GM21723 (cell line): ENCODE data around the gene EXOC2.

Source experiments
- ATAC-seq: cut with Tn5 transposase; IDR thresholded peaks from one replicate; pipeline ENCODE4 v1.9.1; 2021; ENCODE audit warnings: mild to moderate bottlenecking, moderate library complexity; ENCODE audit not compliant: unreplicated experiment

The EXOC2 gene

GRCh38 chr6:449486-450419 lies 243.2 kb downstream of the EXOC2 start:
- ATAC-seq, result no peak

DNA sequence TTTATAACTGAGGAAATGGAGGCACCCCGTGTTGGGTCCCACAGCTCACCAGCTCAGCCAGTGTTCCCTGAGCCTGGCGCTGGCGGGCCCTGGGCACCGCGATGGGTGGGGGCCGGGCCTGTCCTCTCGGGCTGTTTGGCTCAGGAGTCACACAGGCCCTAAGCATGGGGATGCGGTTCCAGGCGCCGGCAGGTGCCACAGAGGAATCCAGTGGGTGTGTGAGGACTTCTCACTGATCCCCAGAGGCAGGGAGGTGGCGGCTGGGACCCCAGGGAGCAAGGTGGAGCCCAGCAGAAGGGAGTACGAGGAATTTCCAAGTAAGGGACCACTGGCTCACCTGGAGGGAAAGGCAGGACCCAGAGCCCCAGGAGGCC lies 243.9 kb downstream of the EXOC2 start:
- no peak for ATAC-seq

- ATAC-seq, result no peak
These were observed 244.5 kb downstream of the EXOC2 start for GRCh38 chr6:448296-449056.

DNA sequence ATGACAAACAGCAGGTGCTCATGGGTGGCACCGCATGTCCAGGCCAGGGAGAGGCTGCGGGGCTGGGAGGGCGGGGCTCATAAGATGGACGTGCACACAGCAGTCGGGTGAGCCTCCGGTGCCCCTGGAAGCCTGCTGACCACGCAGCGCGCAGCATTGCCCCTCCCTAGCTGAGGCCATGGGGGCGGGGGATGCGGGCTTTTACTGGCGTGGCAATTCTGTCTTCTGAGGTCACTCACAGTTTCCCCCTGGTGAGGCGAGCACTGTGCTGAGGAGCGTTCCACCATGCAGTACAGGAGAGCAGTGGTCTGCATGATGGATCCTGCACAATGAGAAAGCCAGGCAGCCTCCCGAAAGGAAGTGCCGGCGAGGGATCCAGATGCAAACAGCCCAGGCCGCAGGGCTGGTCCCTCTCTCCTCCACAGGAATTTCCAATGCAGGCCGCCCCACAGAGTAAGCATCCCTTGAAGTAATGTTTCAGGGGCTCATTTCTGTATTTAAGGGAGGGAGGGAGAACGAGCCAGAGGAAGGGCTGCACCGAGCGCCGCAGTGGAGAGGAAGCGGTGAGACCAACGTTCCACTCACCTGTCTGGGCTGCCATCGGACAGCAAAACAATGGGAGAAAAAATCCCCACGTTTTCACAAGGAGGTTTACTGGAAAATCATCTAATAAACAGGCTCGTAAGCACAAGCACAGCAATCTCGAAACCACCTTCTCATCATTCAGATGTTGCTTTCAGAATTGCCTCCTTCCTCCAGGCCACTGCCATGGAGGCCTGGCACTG lies 245.4 kb downstream of the EXOC2 start:
- ATAC-seq, result no peak

DNA sequence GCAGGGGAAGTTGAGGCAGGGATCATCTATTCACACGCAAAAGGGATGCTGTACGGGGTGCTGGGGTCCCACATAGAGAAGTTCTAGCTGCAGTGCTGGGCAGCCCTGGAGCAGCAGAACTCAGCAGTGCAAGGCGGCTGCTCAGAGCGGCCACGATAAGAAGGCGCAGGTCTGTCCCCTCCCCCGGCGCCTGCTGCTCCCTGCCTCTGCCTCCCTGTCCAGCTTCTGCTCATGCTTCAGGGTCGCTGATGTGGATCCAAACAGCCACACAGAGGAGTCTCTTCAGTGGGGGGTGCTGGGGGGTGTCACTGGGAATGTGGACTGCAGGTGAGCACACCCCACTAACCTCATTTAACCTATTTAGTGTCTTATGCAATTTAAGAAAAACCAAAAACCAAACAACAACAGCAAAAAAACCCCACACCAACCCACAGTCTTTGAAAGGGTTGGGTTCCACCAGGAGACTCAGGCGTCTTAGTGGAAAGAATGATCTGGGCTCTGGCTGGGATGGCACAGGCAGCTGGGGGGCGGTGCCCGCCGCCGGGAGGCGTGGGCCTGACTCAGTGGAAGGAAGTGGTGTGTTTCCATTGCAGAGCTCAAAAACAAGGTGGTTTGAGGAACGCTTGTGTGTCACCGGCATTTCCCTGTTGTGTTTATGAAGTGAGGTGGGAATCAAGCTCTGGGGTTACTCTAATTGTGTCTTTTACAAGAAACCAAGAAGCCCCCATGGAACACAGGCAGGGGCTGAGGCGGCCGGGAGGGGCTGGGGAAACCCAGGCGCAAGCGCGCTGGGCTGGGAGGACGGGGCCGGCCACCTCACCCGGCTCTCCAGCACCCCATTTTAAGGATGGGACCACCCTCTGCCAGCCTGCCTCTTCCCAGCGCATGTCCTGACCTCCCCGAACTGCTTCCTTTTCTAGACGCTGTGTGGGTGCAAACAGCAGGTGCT lies 246.2 kb downstream of the EXOC2 start:
- no peak for ATAC-seq

GRCh38 chr6:445571-446417 lies 247.1 kb downstream of the EXOC2 start:
- ATAC-seq, result no peak

DNA sequence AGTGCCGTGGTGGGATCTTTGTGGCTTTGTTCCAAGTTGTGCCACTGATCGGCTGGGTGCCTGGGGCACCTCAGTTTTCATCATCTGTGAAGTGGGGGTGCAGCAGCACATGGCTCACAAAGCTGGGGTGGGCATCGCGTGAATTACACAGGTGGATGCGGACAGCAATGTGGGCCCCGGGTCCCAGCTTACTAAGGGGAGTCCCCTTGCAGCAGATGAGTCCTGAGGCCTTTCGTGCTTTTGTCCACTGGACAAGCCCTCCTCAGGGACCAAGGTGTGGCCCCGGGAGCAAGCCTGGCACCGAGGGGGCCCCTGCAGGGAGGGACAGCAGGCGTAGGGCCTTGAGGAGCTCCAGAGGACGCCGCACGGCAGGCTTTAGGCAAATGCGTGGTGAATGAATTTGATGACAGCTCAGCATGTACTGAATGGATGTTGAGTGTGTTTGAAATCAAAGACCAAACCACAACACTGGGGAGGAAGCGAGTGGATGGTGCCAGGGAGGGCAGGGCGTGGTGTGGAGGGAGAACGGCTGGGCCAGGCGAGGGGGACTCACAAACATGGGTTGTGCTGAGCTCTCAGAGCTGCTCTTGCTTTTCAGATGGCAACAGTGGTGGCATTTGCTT lies 248.2 kb downstream of the EXOC2 start:
- ATAC-seq, result no peak

GRCh38 chr6:443621-444159 lies 249.2 kb downstream of the EXOC2 start:
- ATAC-seq, result no peak

GRCh38 chr6:441126-441920 lies 251.6 kb downstream of the EXOC2 start:
- no peak for ATAC-seq

- ATAC-seq, result no peak
These were observed 253.2 kb downstream of the EXOC2 start for GRCh38 chr6:439641-440167.

- no peak for ATAC-seq
These were observed 254.2 kb downstream of the EXOC2 start for GRCh38 chr6:438634-439170.

DNA sequence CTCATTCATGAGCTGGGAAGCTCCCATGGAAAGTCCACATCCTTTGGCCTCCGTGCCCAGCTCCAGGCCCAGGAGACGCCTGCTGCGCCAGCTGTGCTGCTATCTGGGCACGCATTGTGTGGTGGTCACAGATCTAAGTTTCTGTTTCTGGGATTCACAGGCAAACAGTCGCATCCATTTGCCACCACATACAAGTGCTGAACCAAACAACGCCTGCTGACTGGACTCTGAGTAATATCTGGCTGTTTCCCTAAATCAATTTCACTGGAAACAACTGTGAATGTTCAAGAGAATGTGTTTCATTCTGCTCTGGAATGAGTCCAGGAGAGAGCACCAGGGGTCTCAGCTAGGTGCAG lies 255.9 kb downstream of the EXOC2 start:
- ATAC-seq, result no peak

DNA sequence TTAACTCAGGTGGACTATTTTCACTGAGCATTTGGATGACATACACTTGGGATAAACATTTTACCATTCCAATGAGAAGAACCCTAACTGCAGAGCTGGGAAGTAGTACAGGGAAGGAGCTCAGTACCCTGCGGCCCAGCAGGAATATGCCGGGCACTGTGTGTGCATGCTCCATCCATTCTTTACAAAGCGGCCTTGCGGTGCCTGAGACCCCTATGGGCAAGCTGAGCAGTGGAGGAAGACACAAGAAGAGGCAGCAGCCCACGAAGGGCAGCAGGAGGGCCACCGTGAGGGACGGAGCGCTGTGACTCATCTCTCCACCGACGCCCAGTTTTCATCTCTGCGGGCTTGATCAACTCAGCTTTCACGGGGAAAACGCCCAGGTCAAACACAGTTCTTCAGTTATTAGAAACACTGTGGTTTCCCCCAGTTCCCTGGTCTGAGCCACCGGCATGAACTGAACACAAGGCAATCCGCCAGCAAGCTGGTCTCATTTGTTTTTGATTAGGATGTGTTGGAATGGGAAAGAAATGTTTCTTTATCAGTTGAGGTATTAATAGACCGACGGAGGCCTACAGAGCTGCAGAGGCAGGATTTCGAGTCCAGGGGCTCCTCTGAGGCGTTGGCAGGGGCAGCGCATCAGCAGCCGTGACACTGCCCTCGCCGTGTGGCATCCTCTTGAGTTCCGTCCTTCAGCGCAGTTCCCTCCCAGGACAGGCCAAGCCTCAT lies 256.5 kb downstream of the EXOC2 start:
- ATAC-seq, result no peak

GRCh38 chr6:435441-436307 lies 257.3 kb downstream of the EXOC2 start:
- ATAC-seq, result no peak
